ENCODE measurements around the gene KLHL18. TPM values are rescaled to one million over a fixed set of nuclear protein-coding genes. Genes with fewer than 3 reads are reported as not detected.
"Not testable (repeated sequence)": the region's sequence is repeated elsewhere in the genome, so short reads cannot be mapped to it uniquely, and the experiment has no call there.

The KLHL18 gene
- total RNA-seq, 1 experiment from 2014 or later, result 14.1 TPM

- H3K27me3 ChIP-seq (ENCODE audit: control insufficient read depth, insufficient read depth, low read length), result no peaks in the 10 kb centered on the region
- peaks cover 11% of the 10 kb centered on the region for H3K36me3 ChIP-seq (replicated peaks; ENCODE audit: control insufficient read depth, insufficient read depth, low read length)
- no peak overlapping the region for H3K4me3 ChIP-seq (ENCODE audit: insufficient read depth, low read depth, low read length)
- no peak for DNase-seq
Measured at GRCh38 chr3:47344971-47345370, 62.2 kb downstream of the KLHL18 start.

GRCh38 chr3:47347217-47347801, 64.6 kb downstream of the KLHL18 start:
- DNase-seq, result no peak
- Histone ChIP-seq H3K4me3 (ENCODE audit: insufficient read depth, low read depth, low read length) (no peak overlapping the region), H3K27me3 (ENCODE audit: control insufficient read depth, insufficient read depth, low read length) (no peaks in the 10 kb centered on the region), H3K36me3 (replicated peaks; ENCODE audit: control insufficient read depth, insufficient read depth, low read length) (peaks cover 11% of the 10 kb centered on the region)

GRCh38 chr3:47348411-47349154, 65.8 kb downstream of the KLHL18 start:
- no peaks in the 10 kb centered on the region for H3K27me3 ChIP-seq (ENCODE audit: control insufficient read depth, insufficient read depth, low read length)
- H3K4me3 ChIP-seq (ENCODE audit: insufficient read depth, low read depth, low read length), result no peak overlapping the region
- H3K36me3 ChIP-seq (replicated peaks; ENCODE audit: control insufficient read depth, insufficient read depth, low read length), result peaks cover 10% of the 10 kb centered on the region
- no peak for DNase-seq

- Histone ChIP-seq H3K4me3 (ENCODE audit: insufficient read depth, low read depth, low read length) (no peak overlapping the region), H3K36me3 (replicated peaks; ENCODE audit: control insufficient read depth, insufficient read depth, low read length) (no peaks in the 10 kb centered on the region), H3K27me3 (ENCODE audit: control insufficient read depth, insufficient read depth, low read length) (no peaks in the 10 kb centered on the region)
- DNase-seq, result no peak
Measured at GRCh38 chr3:47355010-47355409, 72.3 kb downstream of the KLHL18 start.

- Histone ChIP-seq H3K36me3 (replicated peaks; ENCODE audit: control insufficient read depth, insufficient read depth, low read length) (no peaks in the 10 kb centered on the region), H3K4me3 (ENCODE audit: insufficient read depth, low read depth, low read length) (no peak overlapping the region), H3K27me3 (ENCODE audit: control insufficient read depth, insufficient read depth, low read length) (no peaks in the 10 kb centered on the region)
- DNase-seq, result peak; percentile 45
Measured at GRCh38 chr3:47356201-47356600, 73.5 kb downstream of the KLHL18 start.

GRCh38 chr3:47359323-47359722, 76.6 kb downstream of the KLHL18 start:
- no peak for DNase-seq
- H3K36me3 ChIP-seq (replicated peaks; ENCODE audit: control insufficient read depth, insufficient read depth, low read length), result no peaks in the 10 kb centered on the region
- H3K27me3 ChIP-seq (ENCODE audit: control insufficient read depth, insufficient read depth, low read length), result no peaks in the 10 kb centered on the region
- H3K4me3 ChIP-seq (ENCODE audit: insufficient read depth, low read depth, low read length), result no peak overlapping the region

GRCh38 chr3:47360110-47360517, 77.4 kb downstream of the KLHL18 start:
- not testable (repeated sequence) for H3K27me3 ChIP-seq (ENCODE audit: control insufficient read depth, insufficient read depth, low read length); H3K4me3 ChIP-seq (ENCODE audit: insufficient read depth, low read depth, low read length); DNase-seq; H3K36me3 ChIP-seq (replicated peaks; ENCODE audit: control insufficient read depth, insufficient read depth, low read length)

GRCh38 chr3:47362701-47363100, 80.0 kb downstream of the KLHL18 start:
- H3K36me3 ChIP-seq (replicated peaks; ENCODE audit: control insufficient read depth, insufficient read depth, low read length), result no peaks in the 10 kb centered on the region
- H3K4me3 ChIP-seq (ENCODE audit: insufficient read depth, low read depth, low read length), result no peak overlapping the region
- DNase-seq, result no peak
- H3K27me3 ChIP-seq (ENCODE audit: control insufficient read depth, insufficient read depth, low read length), result no peaks in the 10 kb centered on the region

GRCh38 chr3:47365213-47366153, 82.7 kb downstream of the KLHL18 start:
- Histone ChIP-seq H3K36me3 (replicated peaks; ENCODE audit: control insufficient read depth, insufficient read depth, low read length) (no peaks in the 10 kb centered on the region), H3K27me3 (ENCODE audit: control insufficient read depth, insufficient read depth, low read length) (no peaks in the 10 kb centered on the region), H3K4me3 (ENCODE audit: insufficient read depth, low read depth, low read length) (no peak overlapping the region)
- DNase-seq, result no peak

GRCh38 chr3:47366833-47367232, 84.1 kb downstream of the KLHL18 start:
- no peak for DNase-seq
- Histone ChIP-seq H3K36me3 (replicated peaks; ENCODE audit: control insufficient read depth, insufficient read depth, low read length) (no peaks in the 10 kb centered on the region), H3K4me3 (ENCODE audit: insufficient read depth, low read depth, low read length) (no peak overlapping the region), H3K27me3 (ENCODE audit: control insufficient read depth, insufficient read depth, low read length) (no peaks in the 10 kb centered on the region)

- H3K4me3 ChIP-seq (ENCODE audit: insufficient read depth, low read depth, low read length), result no peak overlapping the region
- H3K36me3 ChIP-seq (replicated peaks; ENCODE audit: control insufficient read depth, insufficient read depth, low read length), result no peaks in the 10 kb centered on the region
- DNase-seq, result no peak
- no peaks in the 10 kb centered on the region for H3K27me3 ChIP-seq (ENCODE audit: control insufficient read depth, insufficient read depth, low read length)
Measured at GRCh38 chr3:47367631-47368030, 84.9 kb downstream of the KLHL18 start.

- DNase-seq; H3K4me3 ChIP-seq (ENCODE audit: insufficient read depth, low read depth, low read length); H3K27me3 ChIP-seq (ENCODE audit: control insufficient read depth, insufficient read depth, low read length); H3K36me3 ChIP-seq (replicated peaks; ENCODE audit: control insufficient read depth, insufficient read depth, low read length): not testable (repeated sequence)
Measured at GRCh38 chr3:47370020-47370419, 87.3 kb downstream of the KLHL18 start.

- Histone ChIP-seq H3K36me3 (replicated peaks; ENCODE audit: control insufficient read depth, insufficient read depth, low read length) (no peaks in the 10 kb centered on the region), H3K27me3 (ENCODE audit: control insufficient read depth, insufficient read depth, low read length) (no peaks in the 10 kb centered on the region), H3K4me3 (ENCODE audit: insufficient read depth, low read depth, low read length) (no peak overlapping the region; the same call in 1 of the 2 replicates)
- peak; percentile 91 for DNase-seq
Measured at GRCh38 chr3:47370887-47371697, 88.3 kb downstream of the KLHL18 start.

- DNase-seq, result no peak
- Histone ChIP-seq H3K36me3 (replicated peaks; ENCODE audit: control insufficient read depth, insufficient read depth, low read length) (no peaks in the 10 kb centered on the region), H3K27me3 (ENCODE audit: control insufficient read depth, insufficient read depth, low read length) (no peaks in the 10 kb centered on the region)
Measured at GRCh38 chr3:47374587-47374986, 91.8 kb downstream of the KLHL18 start.

More at GRCh38 chr3:47374587-47374986, 91.8 kb downstream of the KLHL18 start:
- no peak overlapping the region for H3K4me3 ChIP-seq (ENCODE audit: insufficient read depth, low read depth, low read length)

All from H7 (cell line).